Measurements from ENCODE around the gene KANSL1. TPM values are rescaled to one million over a fixed set of nuclear protein-coding genes. Genes with fewer than 3 reads are reported as not detected.

Gene KANSL1
- total and polyA plus RNA-seq, 8 donors: 65.9 to 129 (median 79.0) TPM

- no peak for TF ChIP-seq CTCF (IDR thresholded peaks at IDR 0.05)
- Histone ChIP-seq H3K4me1 (peaks cover 92 to 100% of the 10 kb centered on the region in 2 donors), H3K36me3 (no peaks in the 10 kb centered on the region), H3K9me3 (no peaks in the 10 kb centered on the region), H3K27me3 (no peaks in the 10 kb centered on the region), H3K27ac (peak overlapping the region; percentile 22 to 51), H3K4me3 (no peak overlapping the region)
- intact Hi-C loops (cut with DNase I): loop anchor here in 1 of 2 donors (5.0 kb wide), 1 partner anchor 47 kb away; no protein-coding TSS in a partner anchor
- no peak for DNase-seq
- ATAC-seq: no peak
These were observed 38.9 kb downstream of the KANSL1 start for GRCh38 chr17:46154151-46154816.

- Histone ChIP-seq H3K36me3 (no peaks in the 10 kb centered on the region), H3K27ac (peak overlapping the region; percentile 2 to 51), H3K9me3 (no peaks in the 10 kb centered on the region), H3K27me3 (no peaks in the 10 kb centered on the region), H3K4me1 (peaks cover 75 to 93% of the 10 kb centered on the region in 2 donors), H3K4me3 (no peak overlapping the region)
- no peak for DNase-seq
- no peak for TF ChIP-seq CTCF (IDR thresholded peaks at IDR 0.05)
- intact Hi-C loops (cut with DNase I): loop anchor here in 1 of 2 donors (5.0 kb wide), 1 partner anchor 45 kb away; no protein-coding TSS in a partner anchor
- no peak for ATAC-seq
These were observed 40.8 kb downstream of the KANSL1 start for GRCh38 chr17:46152423-46152822.

GRCh38 chr17:46151762-46152161 lies 41.5 kb downstream of the KANSL1 start:
- H3K27ac ChIP-seq: peak overlapping the region in 1 of 2 donors; percentile 51
- H3K27me3 ChIP-seq: no peaks in the 10 kb centered on the region
- no peaks in the 10 kb centered on the region for H3K9me3 ChIP-seq
- no peak for ATAC-seq
- no peak for TF ChIP-seq CTCF (IDR thresholded peaks at IDR 0.05)
- H3K4me1 ChIP-seq: peaks cover 68 to 90% of the 10 kb centered on the region in 2 donors
- no peak overlapping the region for H3K4me3 ChIP-seq
- intact Hi-C loops (cut with DNase I): loop anchor here in 1 of 2 donors (5.0 kb wide), 1 partner anchor 44 kb away; no protein-coding TSS in a partner anchor
- DNase-seq: no peak
- H3K36me3 ChIP-seq: no peaks in the 10 kb centered on the region

- Histone ChIP-seq H3K27ac (no peak overlapping the region), H3K9me3 (no peaks in the 10 kb centered on the region), H3K36me3 (no peaks in the 10 kb centered on the region), H3K27me3 (no peaks in the 10 kb centered on the region), H3K4me1 (peaks cover 54 to 87% of the 10 kb centered on the region in 2 donors), H3K4me3 (no peak overlapping the region)
- ATAC-seq: no peak
- intact Hi-C loops (cut with DNase I): loop anchor here in 1 of 2 donors (5.0 kb wide), 1 partner anchor 43 kb away; no protein-coding TSS in a partner anchor
- no peak for DNase-seq
- TF ChIP-seq CTCF (IDR thresholded peaks at IDR 0.05): no peak
These were observed 42.8 kb downstream of the KANSL1 start for GRCh38 chr17:46150216-46150963.

GRCh38 chr17:46148247-46148646 lies 45.0 kb downstream of the KANSL1 start:
- H3K4me1 ChIP-seq: peaks cover 48 to 87% of the 10 kb centered on the region in 2 donors
- ATAC-seq: no peak
- intact Hi-C loops (cut with DNase I): no loop called here

More at GRCh38 chr17:46148247-46148646, 45.0 kb downstream of the KANSL1 start:
- no peaks in the 10 kb centered on the region for H3K36me3 ChIP-seq
- no peak for DNase-seq
- no peak overlapping the region for H3K4me3 ChIP-seq
- no peaks in the 10 kb centered on the region for H3K9me3 ChIP-seq
- no peak for TF ChIP-seq CTCF (IDR thresholded peaks at IDR 0.05)
- no peaks in the 10 kb centered on the region for H3K27me3 ChIP-seq
- H3K27ac ChIP-seq: no peak overlapping the region
